SK-N-MC (cell line): ENCODE results near the gene ROPN1L.

Experiments used
- EZH2 ChIP-seq: fragments of 200-600 bp; sonication (generic); IDR thresholded peaks from one replicate; pipeline ENCODE4 v1.6.1; 2017; ENCODE audit warnings: antibody characterized with exemption
- FOXP2 ChIP-seq: optimal IDR thresholded peaks from 2 replicates; pipeline ENCODE3; 2011; ENCODE audit warnings: mild to moderate bottlenecking, moderate library complexity; ENCODE audit not compliant: insufficient read depth; ENCODE audit errors: extremely low read length, control extremely low read depth
- POLR2AphosphoS5 ChIP-seq: IDR thresholded peaks from 2 replicates; pipeline ENCODE4 v1.6.1; 2012; ENCODE audit warnings: mild to moderate bottlenecking, low read depth, low read length, borderline replicate concordance

GRCh38 chr5:10489810-10490426, 48.2 kb downstream of the ROPN1L start:
- TF ChIP-seq EZH2 (no peak), POLR2AphosphoS5 (no peak), FOXP2 (no peak)
